HEK293 (cell line): Measurements from ENCODE around the gene GNB1.

Source experiments
- CTCF ChIA-PET: fragments of 350-600 bp; formaldehyde crosslinking; extraction: SDS; loops from one replicate; lab custom pipeline; 2021; ENCODE audit warnings: antibody characterized with exemption; lab: Yijun Ruan, JAX
- POLR2A ChIA-PET: fragments of 300-600 bp; formaldehyde crosslinking; extraction: SDS; loops from one replicate; lab custom pipeline; 2020; ENCODE audit warnings: antibody characterized with exemption, inconsistent platforms; lab: Yijun Ruan, JAX
- H3K27ac ChIP-seq: fragments of 200-500 bp; sonication (Bioruptor generic); 2 replicates; pipeline ENCODE4 v1.5.1; 2014; ENCODE audit warnings: low read depth, low read length, control low read depth, inconsistent platforms; ENCODE audit errors: extremely low read depth
- H3K36me3 ChIP-seq, 2 experiments: fragments of 200-500 bp in 1 of 2; sonication (Bioruptor generic) in 1 of 2; 1 replicate in 1 of 2; 2 replicates in 1 of 2; pipeline ENCODE4 v1.5.1; 2014 to 2017; ENCODE audit warnings: inconsistent platforms in 2 of 2, low read length in 2 of 2; ENCODE audit not compliant: control insufficient read depth in 2 of 2, insufficient read depth in 1 of 2
- H3K4me1 ChIP-seq: fragments of 200-500 bp; sonication (Bioruptor generic); 2 replicates; pipeline ENCODE4 v1.5.1; 2014; ENCODE audit warnings: mild to moderate bottlenecking, low read length, inconsistent platforms; ENCODE audit not compliant: control insufficient read depth, insufficient read depth
- H3K4me3 ChIP-seq: 2 replicates; pipeline ENCODE4 v1.5.1; 2011; ENCODE audit warnings: low read depth, mild to moderate bottlenecking, control low read depth, low read length, moderate library complexity
- H3K9me3 ChIP-seq: fragments of 200-500 bp; sonication (Bioruptor generic); 2 replicates; pipeline ENCODE4 v1.5.1; 2014; ENCODE audit warnings: low read depth, low read length, inconsistent platforms; ENCODE audit not compliant: control insufficient read depth, insufficient read depth
- FEZF1 ChIP-seq: fragments of 450-650 bp; formaldehyde crosslinking; IDR thresholded peaks from 2 replicates; pipeline ENCODE4 v1.5.1; 2016; ENCODE audit warnings: missing biosample characterization, missing genetic modification characterization
- GLI2 ChIP-seq: fragments of 450-650 bp; formaldehyde crosslinking; IDR thresholded peaks from 2 replicates; pipeline ENCODE4; 2017; ENCODE audit warnings: missing biosample characterization, missing genetic modification characterization, low read depth, borderline replicate concordance
- HOXD13 ChIP-seq: sonication (generic); formaldehyde crosslinking; IDR thresholded peaks from 2 replicates; pipeline ENCODE4 v1.8.0; 2022; ENCODE audit warnings: missing genetic modification reagents, borderline replicate concordance
- KLF1 ChIP-seq: fragments of 450-650 bp; formaldehyde crosslinking; IDR thresholded peaks from 2 replicates; pipeline ENCODE4 v1.5.1; 2016; ENCODE audit warnings: missing biosample characterization, missing genetic modification characterization
- OSR2 ChIP-seq: fragments of 450-650 bp; formaldehyde crosslinking; IDR thresholded peaks from 2 replicates; pipeline ENCODE4 v1.5.1; 2016; ENCODE audit warnings: missing biosample characterization, missing genetic modification characterization
- PRDM6 ChIP-seq: fragments of 450-650 bp; formaldehyde crosslinking; IDR thresholded peaks from 2 replicates; pipeline ENCODE4 v1.5.1; 2017; ENCODE audit warnings: missing biosample characterization, missing genetic modification characterization
- TRIM28 ChIP-seq: IDR thresholded peaks from 2 replicates; pipeline ENCODE4 v1.6.1; 2011; ENCODE audit warnings: low read length, control low read depth, borderline replicate concordance
- ZBTB21 ChIP-seq: fragments of 450-650 bp; formaldehyde crosslinking; IDR thresholded peaks from 2 replicates; pipeline ENCODE4 v1.5.1; 2017; ENCODE audit warnings: missing biosample characterization, missing genetic modification characterization
- ZEB2 ChIP-seq: fragments of 450-650 bp; formaldehyde crosslinking; IDR thresholded peaks from 2 replicates; pipeline ENCODE4 v1.5.1; 2016; ENCODE audit warnings: missing biosample characterization, missing genetic modification characterization
- ZFHX2 ChIP-seq: fragments of 450-650 bp; formaldehyde crosslinking; conservative IDR thresholded peaks from 2 replicates; pipeline ENCODE4 v1.5.1; 2016; ENCODE audit warnings: missing biosample characterization, missing genetic modification characterization
- ZFP3 ChIP-seq: fragments of 450-650 bp; formaldehyde crosslinking; IDR thresholded peaks from 2 replicates; pipeline ENCODE4 v1.5.1; 2016; ENCODE audit warnings: low read depth, missing biosample characterization, missing genetic modification characterization
- ZNF16 ChIP-seq: fragments of 450-650 bp; formaldehyde crosslinking; IDR thresholded peaks from 2 replicates; pipeline ENCODE4 v1.5.1; 2016; ENCODE audit warnings: low read depth, missing biosample characterization, missing genetic modification characterization
- ZNF248 ChIP-seq: fragments of 450-650 bp; formaldehyde crosslinking; IDR thresholded peaks from 2 replicates; pipeline ENCODE4 v1.5.1; 2017; ENCODE audit warnings: missing biosample characterization, missing genetic modification characterization
- ZNF366 ChIP-seq: fragments of 450-650 bp; formaldehyde crosslinking; conservative IDR thresholded peaks from 2 replicates; pipeline ENCODE4 v1.5.1; 2016; ENCODE audit warnings: missing biosample characterization, missing genetic modification characterization
- ZNF48 ChIP-seq: fragments of 450-650 bp; formaldehyde crosslinking; IDR thresholded peaks from 2 replicates; pipeline ENCODE4 v1.5.1; 2016; ENCODE audit warnings: missing biosample characterization, missing genetic modification characterization
- ZNF777 ChIP-seq: fragments of 450-650 bp; formaldehyde crosslinking; IDR thresholded peaks from 2 replicates; pipeline ENCODE4 v1.5.1; 2017; ENCODE audit warnings: missing biosample characterization, missing genetic modification characterization, borderline replicate concordance
- ZNF843 ChIP-seq: fragments of 450-650 bp; formaldehyde crosslinking; IDR thresholded peaks from 2 replicates; pipeline ENCODE4 v1.5.1; 2016; ENCODE audit warnings: missing biosample characterization, missing genetic modification characterization
- TF ChIP-seq, protein P1 (sequence below): fragments of 450-650 bp; formaldehyde crosslinking; IDR thresholded peaks from 2 replicates; pipeline ENCODE4 v1.5.1; 2016; ENCODE audit warnings: missing biosample characterization, missing genetic modification characterization
- TF ChIP-seq, protein P2 (sequence below): fragments of 450-650 bp; formaldehyde crosslinking; IDR thresholded peaks from 2 replicates; pipeline ENCODE4 v1.5.1; 2016; ENCODE audit warnings: missing biosample characterization, missing genetic modification characterization

The GNB1 gene

DNA sequence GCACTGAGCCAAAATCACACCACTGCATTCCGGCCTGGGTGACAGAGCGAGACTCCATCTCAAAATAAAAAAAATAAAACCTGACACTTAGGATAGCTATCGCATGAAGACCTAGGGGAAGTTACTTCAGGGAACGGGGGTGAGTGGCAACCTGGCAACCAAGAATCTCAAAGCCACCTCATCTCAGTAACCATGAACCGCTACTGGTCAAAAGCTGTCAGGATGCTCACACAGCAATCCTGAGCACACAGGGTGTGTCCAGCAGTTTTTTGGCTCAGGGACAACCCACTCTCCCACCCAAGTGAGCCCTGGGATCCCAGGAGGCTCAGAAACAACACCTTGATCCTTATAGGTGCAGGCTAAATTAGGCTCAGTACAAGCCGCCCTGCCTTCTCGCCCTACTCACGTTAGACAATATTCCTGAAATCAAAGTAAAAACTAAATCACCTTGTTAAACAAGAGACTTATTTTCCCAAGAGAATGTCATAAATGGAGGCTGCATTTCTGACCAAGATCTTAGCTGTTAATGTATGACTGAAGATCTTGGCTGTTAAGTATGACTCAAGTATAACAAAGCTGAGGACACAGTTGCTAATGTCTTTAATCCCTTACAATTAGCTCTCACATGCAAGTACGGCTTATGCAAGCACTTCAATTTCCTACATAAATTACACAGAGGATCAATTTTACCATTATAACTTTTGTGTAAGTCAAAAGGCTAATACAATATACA is 64.4 kb downstream of the GNB1 start:
- ChIA-PET POLR2A (no interaction called here), CTCF (interaction anchor here (0.8 to 1.1 kb wide), 3 partner anchors 72 to 218 kb away, joined by 3 to 5 read pairs (median 4); no protein-coding TSS in a partner anchor)
- peaks cover 5% of the 10 kb centered on the region for H3K4me1 ChIP-seq
- no peak overlapping the region for H3K27ac ChIP-seq
- no peak overlapping the region for H3K4me3 ChIP-seq
- peaks cover 10 to 36% of the 10 kb centered on the region in 2 experiments; a peak in 2 of 3 replicates for H3K36me3 ChIP-seq
- TF ChIP-seq HOXD13 (CRISPR knock-in tag) (no peak), FEZF1 (tag by site-specific recombination) (0 out of 2 replicates have a peak, but pooled peaks have one; percentile 23), GLI2 (tag by site-specific recombination) (peak; percentile 34; the same call in 1 of the 2 replicates), ZNF777 (tag by site-specific recombination) (no peak), KLF1 (tag by site-specific recombination) (peak; percentile 26; the same call in 1 of the 2 replicates), PRDM6 (peak; percentile 83), ZNF366 (tag by site-specific recombination) (0 out of 2 replicates have a peak, but pooled peaks have one; percentile 30), OSR2 (peak; percentile 40; the same call in 1 of the 2 replicates), ZNF48 (tag by site-specific recombination) (no peak), ZNF843 (tag by site-specific recombination) (no peak), ZEB2 (tag by site-specific recombination) (peak; percentile 64; the same call in 1 of the 2 replicates)
- TF ChIP-seq, protein P1, sequence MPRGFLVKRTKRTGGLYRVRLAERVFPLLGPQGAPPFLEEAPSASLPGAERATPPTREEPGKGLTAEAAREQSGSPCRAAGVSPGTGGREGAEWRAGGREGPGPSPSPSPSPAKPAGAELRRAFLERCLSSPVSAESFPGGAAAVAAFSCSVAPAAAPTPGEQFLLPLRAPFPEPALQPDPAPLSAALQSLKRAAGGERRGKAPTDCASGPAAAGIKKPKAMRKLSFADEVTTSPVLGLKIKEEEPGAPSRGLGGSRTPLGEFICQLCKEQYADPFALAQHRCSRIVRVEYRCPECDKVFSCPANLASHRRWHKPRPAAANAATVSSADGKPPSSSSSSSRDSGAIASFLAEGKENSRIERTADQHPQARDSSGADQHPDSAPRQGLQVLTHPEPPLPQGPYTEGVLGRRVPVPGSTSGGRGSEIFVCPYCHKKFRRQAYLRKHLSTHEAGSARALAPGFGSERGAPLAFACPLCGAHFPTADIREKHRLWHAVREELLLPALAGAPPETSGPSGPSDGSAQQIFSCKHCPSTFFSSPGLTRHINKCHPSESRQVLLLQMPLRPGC (tag by site-specific recombination) = peak; percentile 34; the same call in 1 of the 2 replicates
- no peaks in the 10 kb centered on the region for H3K9me3 ChIP-seq

DNA sequence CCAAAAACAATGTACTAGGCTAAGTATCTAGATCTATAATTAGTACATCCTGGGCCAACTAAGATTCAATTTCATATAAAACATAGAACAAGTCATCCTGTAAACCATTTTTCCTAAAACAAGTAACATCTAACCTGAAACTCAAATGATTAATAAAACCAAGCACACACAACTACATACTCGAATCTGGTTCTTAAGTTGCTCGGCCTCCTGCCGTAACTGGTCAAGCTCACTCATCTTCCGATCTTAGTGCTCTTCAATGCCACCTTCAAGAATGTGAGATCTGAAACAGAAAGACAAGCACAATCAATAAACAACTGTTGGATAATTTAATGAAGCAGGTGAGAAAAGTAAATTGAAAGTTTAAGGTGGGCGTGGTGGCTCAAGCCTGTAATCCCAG is 65.7 kb downstream of the GNB1 start:
- no peak for TF ChIP-seq OSR2
- no peak for TF ChIP-seq ZFP3 (tag by site-specific recombination)
- no peak for TF ChIP-seq ZNF248 (tag by site-specific recombination)
- TF ChIP-seq, protein P2, sequence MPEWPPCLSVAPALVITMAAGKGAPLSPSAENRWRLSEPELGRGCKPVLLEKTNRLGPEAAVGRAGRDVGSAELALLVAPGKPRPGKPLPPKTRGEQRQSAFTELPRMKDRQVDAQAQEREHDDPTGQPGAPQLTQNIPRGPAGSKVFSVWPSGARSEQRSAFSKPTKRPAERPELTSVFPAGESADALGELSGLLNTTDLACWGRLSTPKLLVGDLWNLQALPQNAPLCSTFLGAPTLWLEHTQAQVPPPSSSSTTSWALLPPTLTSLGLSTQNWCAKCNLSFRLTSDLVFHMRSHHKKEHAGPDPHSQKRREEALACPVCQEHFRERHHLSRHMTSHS (tag by site-specific recombination) = no peak
- no peak for TF ChIP-seq ZNF16 (tag by site-specific recombination)
- no peak for TF ChIP-seq TRIM28
- no peak for TF ChIP-seq ZBTB21 (tag by site-specific recombination)
- TF ChIP-seq GLI2 (tag by site-specific recombination) = no peak
- no peak for TF ChIP-seq ZFHX2 (tag by site-specific recombination)
- Histone ChIP-seq H3K9me3 (no peaks in the 10 kb centered on the region), H3K4me1 (peaks cover 5% of the 10 kb centered on the region), H3K36me3 (peaks cover 10 to 49% of the 10 kb centered on the region in 2 experiments; a peak in 2 of 3 replicates), H3K4me3 (no peak overlapping the region), H3K27ac (no peak overlapping the region)
- CTCF ChIA-PET = no interaction called here
- POLR2A ChIA-PET = no interaction called here
